Adrenal gland (tissue), 5 donors: ENCODE measurements around the gene ABL1.

ENCODE experiments used
- CTCF ChIP-seq, 6 experiments: fragments of 450-650 bp in 4 of 6; fragments of 200-600 bp in 2 of 6; sonication (generic) in 1 of 6; IDR thresholded peaks; 1 replicate in 5 of 6; 2 replicates in 1 of 6; pipeline versions ENCODE4 v1.5.1 to v1.8.0; 2016 to 2021; ENCODE audit warnings: antibody characterized with exemption in 6 of 6, mild to moderate bottlenecking in 2 of 6, moderate library complexity in 1 of 6
- POLR2A ChIP-seq, 2 donors: fragments of 450-650 bp; IDR thresholded peaks; one replicate each; pipeline ENCODE4 v1.6.1; 2017; ENCODE audit warnings: antibody characterized with exemption in 2 of 2, mild to moderate bottlenecking in 2 of 2, moderate library complexity in 1 of 2
- donor health status: DM: no; HTN: no; CAD: no.

GRCh38 chr9:130810609-130811136 lies 24.4 kb upstream of the ABL1 start:
- TF ChIP-seq POLR2A (IDR thresholded peaks at IDR 0.05) = no peak
- TF ChIP-seq CTCF (IDR thresholded peaks at IDR 0.05) = no peak
